Right kidney (tissue), 9 donors: Measurements from ENCODE around the gene STRN4.
A peak's percentile ranks its signal among the peaks of the same experiment; 100 is the strongest.
"Not testable (repeated sequence)": the region's sequence is repeated elsewhere in the genome, so short reads cannot be mapped to it uniquely, and the experiment has no call there.

Source experiments
- DNase-seq: peaks from one replicate; pipeline ENCODE4 v3.0.0-alpha.2; 2016
- long read RNA-seq, 8 donors: transcript quantifications; one replicate each; lab custom pipeline, GENCODE V29; 2026

STRN4 gene
- long read RNA-seq, donor 1, transcript STRN4-201 (18 exons, 3,210 nt) = minor isoform, 7 of 38 reads
- long read RNA-seq, donor 1, transcript STRN4-222 (1 exons, 2,240 nt) = major isoform, 28 of 38 reads
- long read RNA-seq, donor 1, partial matches to known transcripts = 0 of 38 reads
- long read RNA-seq, donor 1, other reads (novel, unspliced or antisense) = 0 of 38 reads
- long read RNA-seq, donor 2, transcript STRN4-222 (1 exons, 2,240 nt) = major isoform, 23 of 30 reads
- long read RNA-seq, donor 2, partial matches to known transcripts = 0 of 30 reads
- long read RNA-seq, donor 2, other reads (novel, unspliced or antisense) = 0 of 30 reads
- long read RNA-seq, donor 3, transcript STRN4-222 (1 exons, 2,240 nt) = major isoform, 20 of 22 reads
- long read RNA-seq, donor 3, partial matches to known transcripts = 0 of 22 reads
- long read RNA-seq, donor 3, other reads (novel, unspliced or antisense) = 0 of 22 reads
- long read RNA-seq, donor 4, transcript STRN4-201 (18 exons, 3,210 nt) = minor isoform, 9 of 45 reads
- long read RNA-seq, donor 4, transcript STRN4-222 (1 exons, 2,240 nt) = major isoform, 28 of 45 reads
- long read RNA-seq, donor 4, partial matches to known transcripts = 6 of 45 reads
- long read RNA-seq, donor 4, other reads (novel, unspliced or antisense) = 0 of 45 reads
- long read RNA-seq, donor 5, transcript STRN4-201 (18 exons, 3,210 nt) = major isoform, 18 of 46 reads
- long read RNA-seq, donor 5, transcript STRN4-222 (1 exons, 2,240 nt) = minor isoform, 16 of 46 reads
- long read RNA-seq, donor 5, partial matches to known transcripts = 7 of 46 reads
- long read RNA-seq, donor 5, other reads (novel, unspliced or antisense) = 0 of 46 reads
- long read RNA-seq, donor 6, transcript STRN4-201 (18 exons, 3,210 nt) = minor isoform, 10 of 75 reads
- long read RNA-seq, donor 6, transcript STRN4-222 (1 exons, 2,240 nt) = major isoform, 47 of 75 reads
- long read RNA-seq, donor 6, partial matches to known transcripts = 16 of 75 reads
- long read RNA-seq, donor 6, other reads (novel, unspliced or antisense) = 0 of 75 reads
- long read RNA-seq, donor 7, transcript STRN4-222 (1 exons, 2,240 nt) = major isoform, 72 of 129 reads
- long read RNA-seq, donor 7, transcript STRN4-201 (18 exons, 3,210 nt) = minor isoform, 6 of 129 reads
- long read RNA-seq, donor 7, partial matches to known transcripts = 44 of 129 reads
- long read RNA-seq, donor 7, other reads (novel, unspliced or antisense) = 0 of 129 reads
- long read RNA-seq, donor 8, transcript STRN4-222 (1 exons, 2,240 nt) = major isoform, 22 of 39 reads
- long read RNA-seq, donor 8, transcript STRN4-201 (18 exons, 3,210 nt) = minor isoform, 8 of 39 reads
- long read RNA-seq, donor 8, partial matches to known transcripts = 6 of 39 reads
- long read RNA-seq, donor 8, other reads (novel, unspliced or antisense) = 0 of 39 reads

GRCh38 chr19:46746281-46747057 is at the start of gene STRN4:
Gene STRN4 (minus strand): TSS chr19:46746450. CDS start chr19:46746430, 20 bp downstream.
- peak; percentile 77 for DNase-seq

GRCh38 chr19:46791944-46792343 is 45.7 kb upstream of the STRN4 start:
- no peak for DNase-seq

GRCh38 chr19:46789371-46789770 is 43.1 kb upstream of the STRN4 start:
- DNase-seq = no peak

- no peak for DNase-seq
Observed at GRCh38 chr19:46788968-46789338, 42.7 kb upstream of the STRN4 start.

GRCh38 chr19:46788262-46788967 is 42.2 kb upstream of the STRN4 start, which contains the start of gene SLC1A5:
Gene SLC1A5 (minus strand): TSS chr19:46788594. CDS start chr19:46787965, 629 bp downstream.
- DNase-seq = peak; percentile 84

- peak; percentile 83 for DNase-seq
Observed at GRCh38 chr19:46787331-46788261, 41.3 kb upstream of the STRN4 start.

GRCh38 chr19:46787040-46787330 is 40.7 kb upstream of the STRN4 start:
- no peak for DNase-seq

GRCh38 chr19:46786236-46787039 is 40.2 kb upstream of the STRN4 start:
- DNase-seq = peak; percentile 76

GRCh38 chr19:46785980-46786235 is 39.7 kb upstream of the STRN4 start:
- no peak for DNase-seq

GRCh38 chr19:46785054-46785979 is 39.1 kb upstream of the STRN4 start:
- DNase-seq = no peak

- peak; percentile 68 for DNase-seq
Observed at GRCh38 chr19:46784262-46785053, 38.2 kb upstream of the STRN4 start.

- DNase-seq = no peak
Observed at GRCh38 chr19:46783670-46784069, 37.4 kb upstream of the STRN4 start.

GRCh38 chr19:46782355-46783019 is 36.2 kb upstream of the STRN4 start:
- DNase-seq = no peak

GRCh38 chr19:46777956-46778645 is 31.9 kb upstream of the STRN4 start:
- not testable (repeated sequence) for DNase-seq
